HepG2 (cell line): Measurements from ENCODE around the gene FBXL13. TPM values are rescaled to one million over a fixed set of nuclear protein-coding genes. Genes with fewer than 3 reads are reported as not detected.

Source experiments
- ARNT ChIP-seq: fragments of 450-650 bp; IDR thresholded peaks from 2 replicates; pipeline ENCODE4 v1.6.1; 2017
- ATF7 ChIP-seq, 2 experiments: fragments of 450-650 bp in 1 of 2; sonication (generic) in 1 of 2; formaldehyde crosslinking in 1 of 2; IDR thresholded peaks; 2 replicates each; pipeline versions ENCODE4 v1.4.0 to v1.6.1; 2016 to 2020; ENCODE audit warnings: antibody characterized with exemption in 1 of 2, mild to moderate bottlenecking in 1 of 2, missing genetic modification reagents in 1 of 2
- BCL6 ChIP-seq: IDR thresholded peaks from 2 replicates; pipeline ENCODE4 v1.6.1; 2016; ENCODE audit warnings: missing genetic modification reagents, missing compliant biosample characterization
- ELF1 ChIP-seq: sonication (generic); formaldehyde crosslinking; IDR thresholded peaks from 2 replicates; pipeline ENCODE4 v1.4.0; 2020; ENCODE audit warnings: missing genetic modification reagents
- ELF4 ChIP-seq: sonication (generic); formaldehyde crosslinking; IDR thresholded peaks from 2 replicates; pipeline ENCODE4 v1.5.0; 2020; ENCODE audit warnings: missing genetic modification reagents, mild to moderate bottlenecking, moderate library complexity, borderline replicate concordance
- FOSL2 ChIP-seq: sonication (generic); formaldehyde crosslinking; IDR thresholded peaks from 2 replicates; pipeline ENCODE4 v1.4.0; 2020; ENCODE audit warnings: missing genetic modification reagents
- HIVEP1 ChIP-seq: sonication (generic); formaldehyde crosslinking; IDR thresholded peaks from 2 replicates; pipeline ENCODE4 v1.4.0; 2020; ENCODE audit warnings: mild to moderate bottlenecking, missing genetic modification reagents
- NCOA2 ChIP-seq: sonication (generic); formaldehyde crosslinking; IDR thresholded peaks from 2 replicates; pipeline ENCODE4 v1.8.0; 2022; ENCODE audit warnings: inconsistent platforms
- PATZ1 ChIP-seq: sonication (generic); formaldehyde crosslinking; IDR thresholded peaks from 2 replicates; pipeline ENCODE4 v1.4.0; 2020; ENCODE audit warnings: missing genetic modification reagents
- RBM22 ChIP-seq: fragments of 200-400 bp; formaldehyde crosslinking; optimal IDR thresholded peaks from 2 replicates; pipeline ENCODE3; 2017; ENCODE audit warnings: mild to moderate bottlenecking, low read length, moderate library complexity
- RFXANK ChIP-seq: IDR thresholded peaks from 2 replicates; pipeline ENCODE4 v1.6.1; 2016
- SMYD3 ChIP-seq: sonication (generic); formaldehyde crosslinking; IDR thresholded peaks from 2 replicates; pipeline ENCODE4 v1.8.1; 2023; ENCODE audit warnings: mild to moderate bottlenecking, missing genetic modification reagents
- SRF ChIP-seq: IDR thresholded peaks from 2 replicates; pipeline ENCODE4 v1.6.1; 2011; ENCODE audit warnings: mild to moderate bottlenecking, low read depth, low read length, moderate library complexity
- SRY ChIP-seq: sonication (generic); formaldehyde crosslinking; IDR thresholded peaks from 2 replicates; pipeline ENCODE4 v1.8.0; 2022; ENCODE audit warnings: mild to moderate bottlenecking, missing genetic modification reagents
- THRA ChIP-seq: sonication (generic); formaldehyde crosslinking; IDR thresholded peaks from 2 replicates; pipeline ENCODE4 v1.4.0; 2020; ENCODE audit warnings: missing genetic modification reagents, borderline replicate concordance
- ZBTB21 ChIP-seq: sonication (generic); formaldehyde crosslinking; IDR thresholded peaks from 2 replicates; pipeline ENCODE4 v1.4.0; 2020; ENCODE audit warnings: missing genetic modification reagents
- ZNF274 ChIP-seq: sonication (generic); formaldehyde crosslinking; IDR thresholded peaks from 2 replicates; pipeline ENCODE4 v1.5.1; 2020; ENCODE audit warnings: mild to moderate bottlenecking, missing genetic modification reagents
- ZNF800 ChIP-seq: sonication (generic); formaldehyde crosslinking; IDR thresholded peaks from 2 replicates; pipeline ENCODE4 v1.4.0; 2020; ENCODE audit warnings: missing genetic modification reagents
- polyA plus RNA-seq, 8 experiments: library from polyadenylated mRNA; depleted of rRNA in 3 of 8; stranded (reverse) in 7 of 8; unstranded in 1 of 8; fragments of >200 nt; fragmentation: Illumina TruSeq in 4 of 8; extraction: Trizol in 4 of 8; gene quantifications; 2 replicates each; pipeline versions ENCODE4 v1.2.1 to v1.2.3, GENCODE V29; 2011 to 2016; ENCODE audit warnings: low read depth in 4 of 8, missing spikeins in 1 of 8, mixed read lengths in 1 of 8; ENCODE audit not compliant: insufficient read depth in 1 of 8
- total RNA-seq, 5 experiments: library from RNA; depleted of rRNA; stranded (reverse); fragments of >200 nt; fragmentation: Illumina TruSeq; extraction: Trizol; gene quantifications; 2 replicates each; pipeline ENCODE4 v1.2.3, GENCODE V29; 2016; ENCODE audit warnings: low read depth in 1 of 5

Gene FBXL13
- total and polyA plus RNA-seq, 2 of the 13 experiments (the other 11 are each of a cell fraction or from before 2014, with no cell fraction given), result 0.24 to 0.77 TPM

GRCh38 chr7:103106005-103106702 lies 31.6 kb upstream of the FBXL13 start (continued):
- TF ChIP-seq PATZ1 (CRISPR knock-in tag) (peak; percentile 66), ZBTB21 (CRISPR knock-in tag) (no peak), FOSL2 (0 out of 2 replicates have a peak, but pooled peaks have one; percentile 47), ZNF274 (CRISPR knock-in tag) (no peak), ATF7 (IDR thresholded peaks at IDR 0.05) (no peak), ATF7 (CRISPR knock-in tag; IDR thresholded peaks at IDR 0.05) (no peak), THRA (CRISPR knock-in tag) (peak; percentile 94; the same call in 1 of the 2 replicates), RBM22 (no peak), HIVEP1 (no peak), SRY (no peak), RFXANK (CRISPR knock-in tag) (no peak), ZNF800 (CRISPR knock-in tag) (no peak), ELF1 (CRISPR knock-in tag) (0 out of 2 replicates have a peak, but pooled peaks have one; percentile 21), NCOA2 (CRISPR knock-in tag) (peak; percentile 80), SMYD3 (no peak), ARNT (no peak), SRF (no peak), BCL6 (CRISPR knock-in tag) (peak; percentile 58), ELF4 (no peak)
